Measurements from ENCODE around the gene MAPK1. TPM values are rescaled to one million over a fixed set of nuclear protein-coding genes. Genes with fewer than 3 reads are reported as not detected.

Gene MAPK1
- total and polyA plus RNA-seq, 9 of the 15 experiments (the other 6 are each of a cell fraction or from before 2014, with no cell fraction given): 46.3 to 575 (median 283) TPM

DNA sequence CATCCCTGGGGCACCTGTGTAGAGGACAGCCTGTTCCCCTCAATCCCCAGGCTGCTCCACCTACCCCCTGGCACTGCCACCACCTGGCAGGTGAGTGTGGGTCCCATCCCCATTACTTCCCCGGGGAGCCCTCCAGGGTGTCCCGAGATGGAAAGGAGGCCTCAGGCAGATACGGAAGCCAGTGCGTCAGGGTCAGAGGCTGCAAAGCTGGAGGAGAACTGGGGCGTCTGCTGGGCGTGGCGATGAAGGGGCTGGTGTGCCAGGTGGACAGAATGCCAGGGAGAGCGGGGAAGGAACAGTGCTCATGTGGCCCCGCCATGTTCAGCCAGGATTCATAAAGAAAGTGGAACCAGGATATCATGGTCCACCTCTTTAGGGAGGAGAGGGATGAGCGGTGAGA lies 139.7 kb downstream of the MAPK1 start (continued):
- TF ChIP-seq SETDB1 (IDR thresholded peaks at IDR 0.05; ENCODE audit: low read length) (peak; percentile 84), RBM14 (IDR thresholded peaks at IDR 0.05; ENCODE audit: borderline replicate concordance, insufficient read depth, low read depth, low read length) (no peak), TAF15 (IDR thresholded peaks at IDR 0.05; ENCODE audit: low read depth, low read length) (peak; percentile 95)

DNA sequence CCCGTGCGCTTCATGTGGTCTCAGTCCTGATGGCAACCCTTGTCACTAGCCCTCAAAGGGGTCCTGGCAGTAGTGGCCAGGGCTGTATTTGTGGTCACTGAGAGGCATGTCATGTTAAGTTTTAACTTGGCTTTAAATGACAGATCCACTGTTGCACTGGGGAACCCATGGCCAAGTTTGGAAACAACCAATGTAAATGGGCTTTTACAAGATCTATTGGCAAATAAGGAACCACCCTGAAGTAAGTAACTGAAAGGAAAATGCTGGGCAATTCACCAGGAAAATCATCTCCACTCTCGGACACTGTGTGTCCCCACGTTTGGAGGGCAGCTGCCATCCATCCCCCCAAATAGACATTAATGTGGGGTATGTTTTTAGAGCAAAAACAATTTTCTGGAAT lies 140.3 kb downstream of the MAPK1 start:
- no peak overlapping the region for H3K4me2 ChIP-seq (ENCODE audit: insufficient read depth, low read length)
- H3K9ac ChIP-seq (ENCODE audit: insufficient read depth in 1 of 2, low read depth in 2 of 2, low read length in 2 of 2): no peak overlapping the region
- WGBS (ENCODE audit: insufficient coverage, low coverage, missing lambda C conversion rate): 3% methylated on average over 4 of the region's 4 CpGs
- BruUV-seq (replicated peaks): no TSS peak
- no peak overlapping the region for H3K4me3 ChIP-seq
- POLR2A ChIA-PET: interaction anchor here (0.6 to 5.3 kb wide), 17 partner anchors 8 to 232 kb away, joined by 3 to 53 read pairs (median 6); partner anchors contain the start of genes MAPK1 and YPEL1
- ATAC-seq (no peak), FAIRE-seq (no peak), DNase-seq (ENCODE audit: extremely low read depth in 1 of 4, low spot score in 3 of 4) (peak in 2 of 4 experiments; percentile 42 to 47)
- no peaks in the 10 kb centered on the region for H3K9me1 ChIP-seq (ENCODE audit: control insufficient read depth, insufficient read depth, low read length)
- H3K79me2 ChIP-seq (ENCODE audit: control insufficient read depth, insufficient read depth, low read length): no peaks in the 10 kb centered on the region
- peaks cover 0 to 13% of the 10 kb centered on the region in 2 experiments; a peak in 2 of 5 replicates for H3K4me1 ChIP-seq (replicated peaks in 1 of 2; ENCODE audit: control insufficient read depth in 2 of 2, insufficient read depth in 2 of 2, low read length in 2 of 2)
- intact Hi-C loops (cut with micrococcal nuclease) (loop anchor here (2.0 kb wide), 1 partner anchor 14 kb away; no protein-coding TSS in a partner anchor), in situ Hi-C loops (cut with MboI) (no loop called here)
- H4K20me1 ChIP-seq (replicated peaks; ENCODE audit: control insufficient read depth, insufficient read depth, low read length): peaks cover 38% of the 10 kb centered on the region
- H3K36me3 ChIP-seq (ENCODE audit: control insufficient read depth, insufficient read depth, low read length): no peaks in the 10 kb centered on the region
- peaks cover 42 to 86% of the 10 kb centered on the region in 2 experiments for H3K27me3 ChIP-seq (ENCODE audit: control insufficient read depth in 2 of 2, insufficient read depth in 2 of 2, low read length in 2 of 2)
- CTCF ChIA-PET (ENCODE audit: low intra/inter-chr PET ratio): interaction anchor here (0.7 to 3.6 kb wide), 4 partner anchors 14 to 225 kb away, joined by 3 to 27 read pairs (median 8); no protein-coding TSS in a partner anchor
- H2AFZ ChIP-seq (ENCODE audit: low read depth, low read length): no peak overlapping the region
- H3K27ac ChIP-seq (ENCODE audit: extremely low read depth, low read depth, low read length): no peak overlapping the region
- H3K9me3 ChIP-seq (replicated peaks; ENCODE audit: control insufficient read depth, insufficient read depth, low read depth, low read length): no peaks in the 10 kb centered on the region
- TF ChIP-seq U2AF2 (optimal IDR thresholded peaks at IDR 0.05; ENCODE audit: low read depth, low read length) (no peak), KAT2B (IDR thresholded peaks at IDR 0.05; ENCODE audit: low read depth, low read length) (peak; percentile 4), KLF1 (tag; IDR thresholded peaks at IDR 0.05) (no peak), CBX2 (IDR thresholded peaks at IDR 0.05; ENCODE audit: insufficient read depth, low read length, poor library complexity, severe bottlenecking) (peak; percentile 67), SIX5 (IDR thresholded peaks at IDR 0.05; ENCODE audit: borderline replicate concordance in 1 of 2, insufficient read depth in 1 of 2, low read depth in 1 of 2, low read length in 2 of 2) (no peak), MAZ (CRISPR knock-in tag; conservative IDR thresholded peaks at IDR 0.05 in 1 of 2, IDR thresholded peaks at IDR 0.05 in 1 of 2) (no peak), TBL1XR1 (IDR thresholded peaks at IDR 0.05; ENCODE audit: low read length in 2 of 2) (0 out of 4 replicates have a peak, but pooled peaks of 1 of the 2 experiments have one; percentile 8), NCOA2 (IDR thresholded peaks at IDR 0.05; ENCODE audit: partially characterized antibody in 2 of 2) (no peak), ZNF408 (CRISPR knock-in tag; IDR thresholded peaks at IDR 0.05; ENCODE audit: low read depth) (no peak), CHD1 (IDR thresholded peaks at IDR 0.05; ENCODE audit: low read length) (peak; percentile 22)
- TF ChIP-seq, protein P1, sequence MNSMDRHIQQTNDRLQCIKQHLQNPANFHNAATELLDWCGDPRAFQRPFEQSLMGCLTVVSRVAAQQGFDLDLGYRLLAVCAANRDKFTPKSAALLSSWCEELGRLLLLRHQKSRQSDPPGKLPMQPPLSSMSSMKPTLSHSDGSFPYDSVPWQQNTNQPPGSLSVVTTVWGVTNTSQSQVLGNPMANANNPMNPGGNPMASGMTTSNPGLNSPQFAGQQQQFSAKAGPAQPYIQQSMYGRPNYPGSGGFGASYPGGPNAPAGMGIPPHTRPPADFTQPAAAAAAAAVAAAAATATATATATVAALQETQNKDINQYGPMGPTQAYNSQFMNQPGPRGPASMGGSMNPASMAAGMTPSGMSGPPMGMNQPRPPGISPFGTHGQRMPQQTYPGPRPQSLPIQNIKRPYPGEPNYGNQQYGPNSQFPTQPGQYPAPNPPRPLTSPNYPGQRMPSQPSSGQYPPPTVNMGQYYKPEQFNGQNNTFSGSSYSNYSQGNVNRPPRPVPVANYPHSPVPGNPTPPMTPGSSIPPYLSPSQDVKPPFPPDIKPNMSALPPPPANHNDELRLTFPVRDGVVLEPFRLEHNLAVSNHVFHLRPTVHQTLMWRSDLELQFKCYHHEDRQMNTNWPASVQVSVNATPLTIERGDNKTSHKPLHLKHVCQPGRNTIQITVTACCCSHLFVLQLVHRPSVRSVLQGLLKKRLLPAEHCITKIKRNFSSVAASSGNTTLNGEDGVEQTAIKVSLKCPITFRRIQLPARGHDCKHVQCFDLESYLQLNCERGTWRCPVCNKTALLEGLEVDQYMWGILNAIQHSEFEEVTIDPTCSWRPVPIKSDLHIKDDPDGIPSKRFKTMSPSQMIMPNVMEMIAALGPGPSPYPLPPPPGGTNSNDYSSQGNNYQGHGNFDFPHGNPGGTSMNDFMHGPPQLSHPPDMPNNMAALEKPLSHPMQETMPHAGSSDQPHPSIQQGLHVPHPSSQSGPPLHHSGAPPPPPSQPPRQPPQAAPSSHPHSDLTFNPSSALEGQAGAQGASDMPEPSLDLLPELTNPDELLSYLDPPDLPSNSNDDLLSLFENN (IDR thresholded peaks at IDR 0.05; ENCODE audit: low read depth in 2 of 2, low read length in 2 of 2): 0 out of 4 replicates have a peak, but pooled peaks of 1 of the 2 experiments have one; percentile 4
